ENCODE data around the gene ELMOD3.
"Not testable (repeated sequence)": the region's sequence is repeated elsewhere in the genome, so short reads cannot be mapped to it uniquely, and the experiment has no call there.

Gene ELMOD3

GRCh38 chr2:85377083-85377482, 22.5 kb downstream of the ELMOD3 start:
- DNase-seq: no peak

DNA sequence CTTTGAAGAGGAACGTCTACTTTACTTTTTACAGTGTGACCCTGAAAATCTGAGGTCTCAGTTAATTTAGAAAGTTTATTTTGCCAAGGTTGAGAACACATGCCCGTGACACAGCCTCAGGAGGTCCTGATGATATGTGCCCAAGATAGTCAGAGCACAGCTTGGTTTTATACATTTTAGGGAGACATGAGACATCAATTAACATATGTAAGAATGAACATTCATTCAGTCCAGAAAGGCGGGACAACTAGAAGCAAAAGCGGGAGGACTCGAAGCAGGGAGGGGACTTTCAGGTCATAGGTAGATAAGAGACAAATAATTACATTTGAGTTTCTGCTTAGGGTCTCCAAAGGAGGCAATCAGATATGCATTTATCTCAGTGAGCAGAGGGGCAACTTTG, 23.7 kb downstream of the ELMOD3 start:
- no peak for DNase-seq

GRCh38 chr2:85380048-85380447, 25.5 kb downstream of the ELMOD3 start:
- DNase-seq: no peak

GRCh38 chr2:85383151-85383550, 28.6 kb downstream of the ELMOD3 start:
- DNase-seq: not testable (repeated sequence)

- DNase-seq: no peak
Observed at GRCh38 chr2:85383850-85384249, 29.3 kb downstream of the ELMOD3 start.

GRCh38 chr2:85385746-85386145, 31.2 kb downstream of the ELMOD3 start:
- no peak for DNase-seq

- DNase-seq: no peak
Observed at GRCh38 chr2:85387754-85388153, 33.2 kb downstream of the ELMOD3 start.

- no peak for DNase-seq
Observed at GRCh38 chr2:85388878-85389538, 34.4 kb downstream of the ELMOD3 start.

GRCh38 chr2:85390941-85391669, 36.5 kb downstream of the ELMOD3 start:
- peak in 1 of 2 experiments; percentile 26 for DNase-seq

- DNase-seq: no peak
Observed at GRCh38 chr2:85393836-85394235, 39.3 kb downstream of the ELMOD3 start.

- DNase-seq: no peak
Observed at GRCh38 chr2:85394261-85394681, 39.7 kb downstream of the ELMOD3 start.

GRCh38 chr2:85394976-85395375, 40.4 kb downstream of the ELMOD3 start:
- DNase-seq: no peak

GRCh38 chr2:85395912-85396475, 41.4 kb downstream of the ELMOD3 start:
- no peak for DNase-seq

- DNase-seq: no peak
Observed at GRCh38 chr2:85396531-85397470, 42.2 kb downstream of the ELMOD3 start.

- DNase-seq: no peak
Observed at GRCh38 chr2:85397925-85398331, 43.4 kb downstream of the ELMOD3 start.

- no peak for DNase-seq
Observed at GRCh38 chr2:85398426-85399182, 44.0 kb downstream of the ELMOD3 start.

- no peak for DNase-seq
Observed at GRCh38 chr2:85399183-85399455, 44.5 kb downstream of the ELMOD3 start.

DNA sequence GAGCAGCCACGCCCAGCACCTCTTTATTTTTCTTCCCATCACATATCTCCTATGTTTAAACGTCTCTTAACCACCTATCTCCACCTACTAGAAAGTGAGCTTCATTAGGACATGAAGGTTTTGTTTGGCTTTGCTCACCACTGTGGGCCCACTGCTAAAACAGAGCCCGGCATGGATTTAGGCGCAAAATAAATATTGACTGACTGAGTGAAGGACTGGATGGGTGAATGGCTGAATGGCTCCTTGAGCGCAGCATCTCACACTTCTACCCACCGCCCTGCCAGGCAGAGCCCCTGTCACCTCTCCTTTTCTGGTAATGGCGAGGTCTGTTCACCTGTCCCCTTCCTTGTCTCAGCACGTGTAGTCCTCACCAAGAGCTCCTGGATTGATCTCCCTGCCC, 45.5 kb downstream of the ELMOD3 start:
- no peak for DNase-seq

- DNase-seq: no peak
Observed at GRCh38 chr2:85400541-85401463, 46.2 kb downstream of the ELMOD3 start.

GRCh38 chr2:85401464-85401805, 46.9 kb downstream of the ELMOD3 start:
- no peak for DNase-seq

- DNase-seq: no peak
Observed at GRCh38 chr2:85401844-85402243, 47.3 kb downstream of the ELMOD3 start.
